Measurements from ENCODE around the gene TMEM198.

The TMEM198 gene

GRCh38 chr2:219575566-219576504 lies 32.0 kb downstream of the TMEM198 start:
- Histone ChIP-seq H3K27me3 (ENCODE audit: insufficient read depth, low read depth) (peaks cover 27% of the 10 kb centered on the region), H3K27ac (no peak overlapping the region), H3K4me1 (ENCODE audit: low read depth, poor library complexity, severe bottlenecking) (no peaks in the 10 kb centered on the region), H3K4me2 (no peak overlapping the region), H3K36me3 (ENCODE audit: insufficient read depth) (no peaks in the 10 kb centered on the region), H3K4me3 (IDR thresholded peaks at IDR 0.05; ENCODE audit: insufficient read depth, low read depth, low read length) (no peak overlapping the region), H3K9ac (no peak overlapping the region), H2AFZ (ENCODE audit: low read depth) (no peak overlapping the region), H3K79me2 (ENCODE audit: insufficient read depth, low read depth) (no peaks in the 10 kb centered on the region), H4K20me1 (ENCODE audit: insufficient read depth) (no peaks in the 10 kb centered on the region)
- TF ChIP-seq, protein P1, sequence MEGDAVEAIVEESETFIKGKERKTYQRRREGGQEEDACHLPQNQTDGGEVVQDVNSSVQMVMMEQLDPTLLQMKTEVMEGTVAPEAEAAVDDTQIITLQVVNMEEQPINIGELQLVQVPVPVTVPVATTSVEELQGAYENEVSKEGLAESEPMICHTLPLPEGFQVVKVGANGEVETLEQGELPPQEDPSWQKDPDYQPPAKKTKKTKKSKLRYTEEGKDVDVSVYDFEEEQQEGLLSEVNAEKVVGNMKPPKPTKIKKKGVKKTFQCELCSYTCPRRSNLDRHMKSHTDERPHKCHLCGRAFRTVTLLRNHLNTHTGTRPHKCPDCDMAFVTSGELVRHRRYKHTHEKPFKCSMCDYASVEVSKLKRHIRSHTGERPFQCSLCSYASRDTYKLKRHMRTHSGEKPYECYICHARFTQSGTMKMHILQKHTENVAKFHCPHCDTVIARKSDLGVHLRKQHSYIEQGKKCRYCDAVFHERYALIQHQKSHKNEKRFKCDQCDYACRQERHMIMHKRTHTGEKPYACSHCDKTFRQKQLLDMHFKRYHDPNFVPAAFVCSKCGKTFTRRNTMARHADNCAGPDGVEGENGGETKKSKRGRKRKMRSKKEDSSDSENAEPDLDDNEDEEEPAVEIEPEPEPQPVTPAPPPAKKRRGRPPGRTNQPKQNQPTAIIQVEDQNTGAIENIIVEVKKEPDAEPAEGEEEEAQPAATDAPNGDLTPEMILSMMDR (conservative IDR thresholded peaks at IDR 0.05; ENCODE audit: low read depth, low read length) = no peak

DNA sequence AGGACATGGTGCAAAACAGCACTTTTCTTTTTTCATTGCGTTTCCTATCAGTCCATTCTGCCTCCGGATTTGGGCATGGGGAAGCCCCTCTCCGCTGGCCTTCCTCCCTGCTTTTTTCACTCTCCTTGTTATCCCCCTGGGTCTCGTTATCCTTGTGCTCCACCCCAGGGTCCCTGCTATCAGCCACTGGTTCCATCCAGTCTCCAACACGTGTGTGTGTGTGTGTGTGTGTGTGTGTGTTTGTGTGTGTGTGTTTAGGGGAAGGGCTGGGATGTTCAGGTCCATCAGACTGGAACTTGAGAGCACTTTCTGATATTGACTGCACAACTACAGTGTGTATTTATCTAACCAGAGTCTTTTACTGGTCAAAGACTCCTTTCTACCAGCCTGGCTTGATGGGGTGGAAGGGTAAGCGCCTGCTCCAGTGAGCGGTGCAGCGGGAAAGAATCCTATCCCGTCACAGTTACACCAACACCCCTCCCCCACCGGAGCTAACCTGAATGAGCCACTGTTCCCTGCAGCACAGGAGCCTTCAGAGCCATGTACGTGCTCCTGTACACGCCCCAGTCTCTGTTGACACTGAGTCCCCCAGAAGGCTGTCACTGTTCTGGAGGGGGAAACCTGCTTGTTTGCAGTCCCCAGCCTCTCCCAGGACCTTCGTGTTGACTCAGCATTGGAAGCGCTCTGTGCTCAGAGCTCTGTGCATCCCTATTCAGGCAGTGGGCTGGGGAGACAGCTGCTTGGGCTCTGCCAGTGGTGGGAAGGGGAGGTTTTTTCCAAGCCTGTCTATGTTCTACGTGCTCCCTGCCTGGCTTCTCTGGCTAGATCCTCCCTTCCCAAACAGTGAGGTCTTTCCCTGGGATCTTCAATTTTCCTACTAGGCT lies 32.9 kb downstream of the TMEM198 start:
- H2AFZ ChIP-seq (ENCODE audit: low read depth) = no peak overlapping the region
- TF ChIP-seq, protein P1 (conservative IDR thresholded peaks at IDR 0.05; ENCODE audit: low read depth, low read length) = no peak
- H4K20me1 ChIP-seq (ENCODE audit: insufficient read depth) = no peaks in the 10 kb centered on the region
- H3K4me2 ChIP-seq = no peak overlapping the region
- no peak overlapping the region for H3K9ac ChIP-seq
- no peaks in the 10 kb centered on the region for H3K4me1 ChIP-seq (ENCODE audit: low read depth, poor library complexity, severe bottlenecking)
- H3K27ac ChIP-seq = no peak overlapping the region
- H3K27me3 ChIP-seq (ENCODE audit: insufficient read depth, low read depth) = peaks cover 25% of the 10 kb centered on the region
- H3K36me3 ChIP-seq (ENCODE audit: insufficient read depth) = no peaks in the 10 kb centered on the region
- no peak overlapping the region for H3K4me3 ChIP-seq (IDR thresholded peaks at IDR 0.05; ENCODE audit: insufficient read depth, low read depth, low read length)
- no peaks in the 10 kb centered on the region for H3K79me2 ChIP-seq (ENCODE audit: insufficient read depth, low read depth)

DNA sequence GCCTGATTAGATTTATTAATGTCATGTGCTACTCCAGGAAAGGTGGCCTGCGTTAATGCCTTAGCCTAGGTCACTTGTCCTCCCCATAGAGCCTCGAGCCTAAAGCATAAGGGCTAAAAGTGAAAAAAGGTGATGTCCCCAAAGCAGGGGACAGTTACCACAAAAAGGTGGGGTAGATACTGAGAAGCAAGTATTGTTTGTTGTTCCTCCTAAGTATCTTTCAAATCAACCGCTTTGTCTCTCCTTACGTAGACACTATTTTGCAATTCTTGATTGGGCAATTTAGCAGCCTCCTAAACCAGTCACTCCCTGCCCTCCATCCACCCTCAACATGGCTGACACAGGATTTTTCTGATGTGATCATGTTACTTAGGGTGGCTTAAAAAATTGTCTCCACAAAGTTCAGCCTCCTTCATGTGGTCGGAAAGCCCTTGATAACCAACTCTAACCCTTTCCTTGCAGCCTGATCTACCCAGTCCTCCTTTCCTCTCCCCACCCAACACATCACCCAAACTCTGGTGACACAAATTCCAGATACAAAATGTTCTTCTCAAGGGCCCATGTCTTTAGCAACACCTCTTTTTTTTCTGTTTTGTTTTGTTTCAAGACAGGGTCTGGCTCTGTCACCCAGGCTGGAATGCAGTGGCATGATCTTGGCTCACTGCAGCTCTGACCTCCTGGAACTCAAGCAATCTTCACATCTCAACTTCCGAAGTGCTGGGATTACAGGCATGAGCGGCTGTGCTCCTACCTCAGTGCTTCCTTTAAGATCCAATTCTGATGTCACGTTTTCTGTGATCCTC lies 35.2 kb downstream of the TMEM198 start:
- Histone ChIP-seq H3K9ac (no peak overlapping the region), H3K27ac (no peak overlapping the region), H3K27me3 (ENCODE audit: insufficient read depth, low read depth) (peaks cover 14% of the 10 kb centered on the region; the same call in 1 of the 2 replicates), H3K79me2 (ENCODE audit: insufficient read depth, low read depth) (no peaks in the 10 kb centered on the region), H3K4me1 (ENCODE audit: low read depth, poor library complexity, severe bottlenecking) (no peaks in the 10 kb centered on the region), H3K36me3 (ENCODE audit: insufficient read depth) (no peaks in the 10 kb centered on the region), H3K4me2 (no peak overlapping the region), H2AFZ (ENCODE audit: low read depth) (no peak overlapping the region), H4K20me1 (ENCODE audit: insufficient read depth) (no peaks in the 10 kb centered on the region), H3K4me3 (IDR thresholded peaks at IDR 0.05; ENCODE audit: insufficient read depth, low read depth, low read length) (no peak overlapping the region)
- TF ChIP-seq, protein P1 (conservative IDR thresholded peaks at IDR 0.05; ENCODE audit: low read depth, low read length) = no peak

DNA sequence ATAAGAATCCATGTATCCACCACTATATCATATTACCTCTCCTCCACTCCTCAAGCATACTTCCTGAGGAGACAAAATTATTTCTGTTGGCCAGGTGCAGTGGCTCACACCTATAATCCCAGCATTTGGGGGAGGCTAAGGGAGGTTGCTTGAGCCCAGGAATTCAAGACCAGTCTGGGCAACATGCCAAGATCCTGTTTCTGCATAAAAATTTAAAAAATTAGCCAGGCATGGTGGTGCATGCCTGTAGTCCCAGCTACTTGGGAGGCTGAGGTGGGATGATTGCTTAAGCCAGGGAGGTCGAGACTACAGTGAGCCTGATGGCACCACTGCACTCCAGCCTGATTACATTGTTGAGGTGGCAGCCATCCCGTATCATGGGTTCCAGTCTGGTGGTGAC lies 37.5 kb downstream of the TMEM198 start:
- no peaks in the 10 kb centered on the region for H3K79me2 ChIP-seq (ENCODE audit: insufficient read depth, low read depth)
- H3K27ac ChIP-seq = no peak overlapping the region
- H2AFZ ChIP-seq (ENCODE audit: low read depth) = no peak overlapping the region
- no peak overlapping the region for H3K4me3 ChIP-seq (IDR thresholded peaks at IDR 0.05; ENCODE audit: insufficient read depth, low read depth, low read length)
- H3K36me3 ChIP-seq (ENCODE audit: insufficient read depth) = no peaks in the 10 kb centered on the region
- TF ChIP-seq, protein P1 (conservative IDR thresholded peaks at IDR 0.05; ENCODE audit: low read depth, low read length) = no peak
- H3K27me3 ChIP-seq (ENCODE audit: insufficient read depth, low read depth) = peaks cover 7% of the 10 kb centered on the region; the same call in 1 of the 2 replicates
- no peaks in the 10 kb centered on the region for H4K20me1 ChIP-seq (ENCODE audit: insufficient read depth)
- H3K4me2 ChIP-seq = no peak overlapping the region
- no peaks in the 10 kb centered on the region for H3K4me1 ChIP-seq (ENCODE audit: low read depth, poor library complexity, severe bottlenecking)
- no peak overlapping the region for H3K9ac ChIP-seq

All from KMS-11 (cell line).